SH-SY5Y (cell line): Measurements from ENCODE around the gene P2RX5.

Source experiments
- GATA2 ChIP-seq: IDR thresholded peaks from 2 replicates; pipeline ENCODE4 v1.6.1; 2011; ENCODE audit warnings: mild to moderate bottlenecking, low read depth, low read length
- GATA3 ChIP-seq: IDR thresholded peaks from 2 replicates; pipeline ENCODE4 v1.6.1; 2011; ENCODE audit warnings: low read depth, mild to moderate bottlenecking, low read length, moderate library complexity

GRCh38 chr17:3692346-3692745 is 3.6 kb downstream of the P2RX5 start:
- no peak for TF ChIP-seq GATA3
- TF ChIP-seq GATA2 = no peak
